ENCODE results near the gene TYW3. TPM values are rescaled to one million over a fixed set of nuclear protein-coding genes. Genes with fewer than 3 reads are reported as not detected.

Gene TYW3
- total RNA-seq, 1 experiment from 2014 or later = 31.3 TPM

DNA sequence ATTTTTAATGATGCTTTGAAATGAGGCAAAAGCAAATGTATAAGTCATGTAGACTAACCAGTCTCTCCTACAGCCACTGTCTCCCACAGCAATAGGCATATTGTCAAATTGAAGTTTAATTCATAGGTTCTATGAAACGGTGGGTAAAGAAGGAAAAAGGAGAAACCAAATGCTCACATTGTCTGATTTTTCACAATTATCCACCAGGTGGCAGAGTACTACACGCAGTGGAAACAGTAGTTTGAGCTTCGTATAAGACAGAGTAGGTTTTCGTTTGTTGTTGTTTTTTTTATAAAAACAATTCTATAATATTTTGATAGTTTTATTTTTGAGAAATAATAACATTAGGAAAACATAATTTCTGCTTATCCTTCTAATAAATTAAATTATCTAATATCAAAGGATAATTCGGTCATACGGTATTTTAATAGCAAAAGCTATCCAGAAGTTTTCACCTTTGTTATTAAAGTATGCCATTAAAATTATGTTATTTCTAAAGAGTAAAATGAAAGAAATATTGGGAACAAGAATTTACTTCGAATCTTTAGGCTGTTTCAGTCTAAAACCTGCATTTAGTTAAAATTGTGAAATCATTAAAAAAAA is 39.1 kb downstream of the TYW3 start:
- Mint-ChIP-seq H3K9me3 (ENCODE audit: low read depth, unreplicated experiment) (no peaks in the 10 kb centered on the region), H3K4me3 (ENCODE audit: low read depth, unreplicated experiment) (no peak overlapping the region), H3K36me3 (ENCODE audit: insufficient read depth, unreplicated experiment) (no peaks in the 10 kb centered on the region), H3K27me3 (ENCODE audit: unreplicated experiment) (no peaks in the 10 kb centered on the region), H3K4me1 (ENCODE audit: low read depth, unreplicated experiment) (no peaks in the 10 kb centered on the region), H3K27ac (ENCODE audit: unreplicated experiment) (no peak overlapping the region)
- DNase-seq = peak; percentile 44
- BruUV-seq (replicated peaks) = no TSS peak
- intact Hi-C loops (cut with micrococcal nuclease; ENCODE audit: unreplicated experiment) = loop anchor here (1.0 to 10.0 kb wide), 3 partner anchors 112 to 431 kb away; no protein-coding TSS in a partner anchor
- TF ChIP-seq, protein P1, sequence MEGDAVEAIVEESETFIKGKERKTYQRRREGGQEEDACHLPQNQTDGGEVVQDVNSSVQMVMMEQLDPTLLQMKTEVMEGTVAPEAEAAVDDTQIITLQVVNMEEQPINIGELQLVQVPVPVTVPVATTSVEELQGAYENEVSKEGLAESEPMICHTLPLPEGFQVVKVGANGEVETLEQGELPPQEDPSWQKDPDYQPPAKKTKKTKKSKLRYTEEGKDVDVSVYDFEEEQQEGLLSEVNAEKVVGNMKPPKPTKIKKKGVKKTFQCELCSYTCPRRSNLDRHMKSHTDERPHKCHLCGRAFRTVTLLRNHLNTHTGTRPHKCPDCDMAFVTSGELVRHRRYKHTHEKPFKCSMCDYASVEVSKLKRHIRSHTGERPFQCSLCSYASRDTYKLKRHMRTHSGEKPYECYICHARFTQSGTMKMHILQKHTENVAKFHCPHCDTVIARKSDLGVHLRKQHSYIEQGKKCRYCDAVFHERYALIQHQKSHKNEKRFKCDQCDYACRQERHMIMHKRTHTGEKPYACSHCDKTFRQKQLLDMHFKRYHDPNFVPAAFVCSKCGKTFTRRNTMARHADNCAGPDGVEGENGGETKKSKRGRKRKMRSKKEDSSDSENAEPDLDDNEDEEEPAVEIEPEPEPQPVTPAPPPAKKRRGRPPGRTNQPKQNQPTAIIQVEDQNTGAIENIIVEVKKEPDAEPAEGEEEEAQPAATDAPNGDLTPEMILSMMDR (IDR thresholded peaks at IDR 0.05; ENCODE audit: unreplicated experiment) = peak; percentile 53
- CTCF ChIA-PET = interaction anchor here (1.0 to 1.6 kb wide), 3 partner anchors 112 to 432 kb away, joined by 3 to 14 read pairs (median 11); no protein-coding TSS in a partner anchor

DNA sequence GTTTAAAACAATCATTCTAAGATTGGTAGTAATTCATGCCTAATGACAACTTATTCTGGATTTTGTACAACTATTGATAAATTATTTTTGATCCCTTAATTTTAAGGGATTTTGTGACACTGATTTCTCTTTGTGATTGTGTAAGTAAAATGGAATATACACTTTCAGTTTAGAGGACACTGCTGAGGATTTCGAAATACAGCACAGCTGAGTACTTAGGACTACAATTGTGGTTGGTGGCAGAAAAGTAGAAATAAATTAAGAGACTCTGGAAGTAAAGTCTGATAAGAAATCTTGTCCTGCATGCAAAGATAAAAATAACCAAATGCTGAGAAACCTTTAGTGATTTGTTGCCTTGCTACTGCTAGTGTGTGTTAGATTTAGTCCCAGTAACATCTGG is 40.0 kb downstream of the TYW3 start:
- H3K9me3 Mint-ChIP-seq (ENCODE audit: low read depth, unreplicated experiment) = no peaks in the 10 kb centered on the region
- H3K4me1 Mint-ChIP-seq (ENCODE audit: low read depth, unreplicated experiment) = no peaks in the 10 kb centered on the region
- intact Hi-C loops (cut with micrococcal nuclease; ENCODE audit: unreplicated experiment) = loop anchor here (1.0 to 10.0 kb wide), 3 partner anchors 111 to 430 kb away; no protein-coding TSS in a partner anchor
- no peak for DNase-seq
- TF ChIP-seq, protein P1 (IDR thresholded peaks at IDR 0.05; ENCODE audit: unreplicated experiment) = no peak
- no peak overlapping the region for H3K27ac Mint-ChIP-seq (ENCODE audit: unreplicated experiment)
- no peaks in the 10 kb centered on the region for H3K27me3 Mint-ChIP-seq (ENCODE audit: unreplicated experiment)
- H3K4me3 Mint-ChIP-seq (ENCODE audit: low read depth, unreplicated experiment) = no peak overlapping the region
- CTCF ChIA-PET = no interaction called here
- BruUV-seq (replicated peaks) = no TSS peak
- no peaks in the 10 kb centered on the region for H3K36me3 Mint-ChIP-seq (ENCODE audit: insufficient read depth, unreplicated experiment)

DNA sequence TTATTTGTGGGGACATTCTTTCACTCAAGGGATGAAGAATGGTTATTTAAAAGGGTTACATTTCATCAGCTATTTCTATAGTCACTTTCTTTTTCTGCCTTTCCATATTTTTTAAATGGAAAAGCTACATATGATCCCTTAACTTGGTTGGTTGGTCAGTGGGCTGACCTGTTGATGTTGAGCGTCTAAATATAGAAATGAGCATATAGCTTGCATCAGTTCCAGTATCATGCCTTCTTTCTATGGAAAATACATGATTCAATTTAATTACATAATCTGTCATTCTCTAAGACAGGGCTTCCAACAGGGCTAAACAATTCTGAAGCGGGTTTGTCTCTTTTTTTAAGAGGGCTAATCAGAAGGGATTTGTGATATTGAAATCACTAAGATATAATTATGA is 40.6 kb downstream of the TYW3 start:
- TF ChIP-seq, protein P1 (IDR thresholded peaks at IDR 0.05; ENCODE audit: unreplicated experiment) = no peak
- Mint-ChIP-seq H3K27ac (ENCODE audit: unreplicated experiment) (no peak overlapping the region), H3K4me1 (ENCODE audit: low read depth, unreplicated experiment) (no peaks in the 10 kb centered on the region), H3K9me3 (ENCODE audit: low read depth, unreplicated experiment) (no peaks in the 10 kb centered on the region), H3K4me3 (ENCODE audit: low read depth, unreplicated experiment) (no peak overlapping the region), H3K36me3 (ENCODE audit: insufficient read depth, unreplicated experiment) (no peaks in the 10 kb centered on the region), H3K27me3 (ENCODE audit: unreplicated experiment) (no peaks in the 10 kb centered on the region)
- BruUV-seq (replicated peaks) = no TSS peak
- CTCF ChIA-PET = no interaction called here
- intact Hi-C loops (cut with micrococcal nuclease; ENCODE audit: unreplicated experiment) = loop anchor here (10.0 kb wide), 1 partner anchor 191 kb away; no protein-coding TSS in a partner anchor
- DNase-seq = no peak

DNA sequence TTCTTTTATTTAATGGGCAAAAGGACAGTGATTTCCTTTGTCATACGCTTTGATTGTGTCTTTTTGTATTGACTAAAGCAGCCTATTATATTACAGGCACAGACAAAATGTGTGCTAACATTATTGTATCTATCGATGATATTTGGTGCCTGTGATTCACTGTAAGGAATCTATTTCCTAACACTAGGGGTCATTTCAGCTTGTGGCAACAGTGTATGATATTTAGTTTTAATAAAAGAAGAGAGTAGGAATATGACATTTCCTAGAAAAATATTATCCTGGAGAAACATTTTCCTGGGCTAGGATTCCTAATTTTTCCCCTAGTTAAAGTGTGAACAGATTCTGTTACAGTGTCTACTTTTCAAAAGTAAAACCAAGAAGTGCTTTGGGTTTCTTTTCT is 42.8 kb downstream of the TYW3 start:
- CTCF ChIA-PET = interaction anchor here (1.2 kb wide), 1 partner anchor 108 kb away, joined by 6 read pairs; no protein-coding TSS in a partner anchor
- no peaks in the 10 kb centered on the region for H3K4me1 Mint-ChIP-seq (ENCODE audit: low read depth, unreplicated experiment)
- H3K27me3 Mint-ChIP-seq (ENCODE audit: unreplicated experiment) = no peaks in the 10 kb centered on the region
- no peaks in the 10 kb centered on the region for H3K9me3 Mint-ChIP-seq (ENCODE audit: low read depth, unreplicated experiment)
- no peak overlapping the region for H3K27ac Mint-ChIP-seq (ENCODE audit: unreplicated experiment)
- H3K4me3 Mint-ChIP-seq (ENCODE audit: low read depth, unreplicated experiment) = no peak overlapping the region
- intact Hi-C loops (cut with micrococcal nuclease; ENCODE audit: unreplicated experiment) = loop anchor here (10.0 kb wide), 1 partner anchor 189 kb away; no protein-coding TSS in a partner anchor
- TF ChIP-seq, protein P1 (IDR thresholded peaks at IDR 0.05; ENCODE audit: unreplicated experiment) = no peak
- no peak for DNase-seq
- no peaks in the 10 kb centered on the region for H3K36me3 Mint-ChIP-seq (ENCODE audit: insufficient read depth, unreplicated experiment)
- BruUV-seq (replicated peaks) = no TSS peak

Measured in Calu3 (cell line).